A549 (cell line): ENCODE results near the gene OTULIN. TPM values are rescaled to one million over a fixed set of nuclear protein-coding genes. Genes with fewer than 3 reads are reported as not detected.

ENCODE experiments used
- ATAC-seq, 2 experiments: fragments of 200-7000 bp in 1 of 2; fragments of >200 bp in 1 of 2; cut with Nextera tagmentation in 1 of 2; cut with Tn5 transposase in 1 of 2; 3 replicates each; pipeline versions ENCODE4 v1.8.0 to v1.9.1; 2018 to 2020; ENCODE audit warnings: mild to moderate bottlenecking in 1 of 2, moderate library complexity in 1 of 2
- CTCF ChIA-PET: fragments of 300-600 bp; sonication (Branson Sonifier 250); formaldehyde crosslinking; extraction: SDS; loops from one replicate; lab custom pipeline; 2021; ENCODE audit warnings: antibody characterized with exemption, inconsistent platforms; lab: Yijun Ruan, JAX
- POLR2A ChIA-PET: fragments of 350-600 bp; formaldehyde crosslinking; extraction: SDS; loops from one replicate; lab custom pipeline; 2021; ENCODE audit warnings: antibody characterized with exemption, inconsistent platforms; lab: Yijun Ruan, JAX
- DNase-seq, 2 experiments: peaks; one replicate each; pipeline versions ENCODE4 v3.0.0 to v3.0.0-alpha.2; 2011 to 2016; ENCODE audit warnings: low read depth in 1 of 2, low spot score in 1 of 2
- FAIRE-seq: peaks from 2 replicates; lab custom pipeline; 2011; peaks lifted over from hg19 to GRCh38; lab: Jason Lieb, UNC
- H3K27ac ChIP-seq, 2 experiments: fragments of >200 bp; sonication (Bioruptor Twin); formaldehyde crosslinking; 3 replicates each; pipeline ENCODE4 v1.5.1; 2016 to 2017
- H3K4me1 ChIP-seq: fragments of >200 bp; sonication (Bioruptor Twin); formaldehyde crosslinking; 3 replicates; pipeline ENCODE4 v1.6.1; 2016
- H3K4me2 ChIP-seq: fragments of >200 bp; sonication (Bioruptor Twin); formaldehyde crosslinking; 3 replicates; pipeline ENCODE4 v1.6.1; 2016
- H3K4me3 ChIP-seq: fragments of >200 bp; sonication (Bioruptor Twin); formaldehyde crosslinking; 3 replicates; pipeline ENCODE4 v1.5.1; 2016
- H3K9me3 ChIP-seq: fragments of >200 bp; sonication (Bioruptor Twin); formaldehyde crosslinking; 3 replicates; pipeline ENCODE4 v1.6.1; 2016
- CBX2 ChIP-seq: fragments of 200-600 bp; sonication (generic); IDR thresholded peaks from 2 replicates; pipeline ENCODE4 v1.6.1; 2016; ENCODE audit warnings: low read depth, mild to moderate bottlenecking, borderline replicate concordance
- CBX8 ChIP-seq: fragments of 200-600 bp; sonication (generic); IDR thresholded peaks from 2 replicates; pipeline ENCODE4 v1.6.1; 2016
- E2F6 ChIP-seq: IDR thresholded peaks from 2 replicates; pipeline ENCODE4 v1.6.1; 2012; ENCODE audit warnings: low read depth, borderline replicate concordance
- EP300 ChIP-seq, 2 experiments: fragments of >200 bp; sonication (Bioruptor Twin); formaldehyde crosslinking; IDR thresholded peaks; 2 replicates in 1 of 2; 3 replicates in 1 of 2; pipeline ENCODE4 v1.6.1; 2016 to 2017
- ESRRA ChIP-seq: fragments of 150-350 bp; IDR thresholded peaks from 2 replicates; pipeline ENCODE4 v1.6.1; 2014; ENCODE audit warnings: mild to moderate bottlenecking, low read length, borderline replicate concordance
- FOSB ChIP-seq: fragments of 250-450 bp; sonication (Bioruptor Pico); IDR thresholded peaks from 2 replicates; pipeline ENCODE4 v1.5.0; 2020; ENCODE audit warnings: mild to moderate bottlenecking, moderate library complexity
- JUN ChIP-seq, 2 experiments: fragments of >200 bp; sonication (Bioruptor Twin); formaldehyde crosslinking; IDR thresholded peaks; 2 replicates in 1 of 2; 3 replicates in 1 of 2; pipeline ENCODE4 v1.6.1; 2016 to 2017
- NPAS2 ChIP-seq: fragments of 250-450 bp; sonication (Bioruptor Pico); IDR thresholded peaks from 2 replicates; pipeline ENCODE4 v1.8.0; 2022; ENCODE audit warnings: mild to moderate bottlenecking, moderate library complexity, borderline replicate concordance
- RCOR1 ChIP-seq: fragments of 150-350 bp; IDR thresholded peaks from 2 replicates; pipeline ENCODE4 v1.6.1; 2014; ENCODE audit warnings: antibody characterized with exemption, low read length, low read depth
- RFX5 ChIP-seq: fragments of 450-650 bp; IDR thresholded peaks from 2 replicates; pipeline ENCODE4 v1.7.1; 2014; ENCODE audit warnings: antibody characterized with exemption, mild to moderate bottlenecking, moderate library complexity
- USF2 ChIP-seq: fragments of 450-650 bp; IDR thresholded peaks from 2 replicates; pipeline ENCODE4 v1.6.1; 2014; ENCODE audit warnings: antibody characterized with exemption
- ZFP36 ChIP-seq: fragments of 450-650 bp; IDR thresholded peaks from 2 replicates; pipeline ENCODE4 v1.6.1; 2014; ENCODE audit warnings: borderline replicate concordance; ENCODE audit not compliant: partially characterized antibody
- WGBS: methylation state at CpG from one replicate; pipeline ENCODE4 v1.1.6; 2017; ENCODE audit errors: missing lambda C conversion rate; 5-methylcytosine and 5-hydroxymethylcytosine counted together
- polyA plus RNA-seq, 4 experiments: library from polyadenylated mRNA; depleted of rRNA in 3 of 4; stranded (reverse); fragments of >200 nt; fragmentation: RNase III in 1 of 4; extraction: RNeasy Plus Mini Kit Qiagen cat#74134 plus additional on column Dnase treatment in 1 of 4; gene quantifications; 2 replicates in 3 of 4; 3 replicates in 1 of 4; pipeline ENCODE4 v1.2.3, GENCODE V29; 2011 to 2017

OTULIN gene
- polyA plus RNA-seq, 2 of the 4 experiments (the other 2 are of a cell fraction) = 13.5 to 17.8 TPM

GRCh38 chr5:14748180-14748900 lies 83.8 kb downstream of the OTULIN start:
- FAIRE-seq (no peak), ATAC-seq (no peak), DNase-seq (no peak)
- Histone ChIP-seq H3K4me1 (no peaks in the 10 kb centered on the region), H3K4me2 (no peak overlapping the region), H3K27ac (no peak overlapping the region), H3K9me3 (no peaks in the 10 kb centered on the region), H3K4me3 (no peak overlapping the region)
- 89% methylated on average over 12 of the region's 12 CpGs for WGBS
- POLR2A ChIA-PET = no interaction called here
- TF ChIP-seq ESRRA = no peak
- no peak for TF ChIP-seq NPAS2 (CRISPR knock-in tag)
- TF ChIP-seq EP300 (IDR thresholded peaks at IDR 0.05) = no peak
- no peak for TF ChIP-seq RCOR1
- no peak for TF ChIP-seq E2F6
- TF ChIP-seq RFX5 = no peak
- TF ChIP-seq USF2 = no peak
- no peak for TF ChIP-seq JUN (IDR thresholded peaks at IDR 0.05)
- TF ChIP-seq CBX2 = no peak
- TF ChIP-seq FOSB (CRISPR knock-in tag) = no peak
- no peak for TF ChIP-seq CBX8
- no peak for TF ChIP-seq ZFP36
- CTCF ChIA-PET = interaction anchor here (1.4 to 4.3 kb wide), 4 partner anchors 8 to 254 kb away, joined by 3 to 25 read pairs (median 5); no protein-coding TSS in a partner anchor

Other genes with a start within 250 kb of the OTULIN start
- gene OTULINL, start 82.9 kb upstream of the OTULIN start, polyA plus RNA-seq (2011; rRNA removed) = 2.9 and 3.7 TPM in 2 replicates
- gene OTULINL, start 82.9 kb upstream of the OTULIN start, polyA plus RNA-seq (2017; fragmentation: RNase III; extraction: RNeasy Plus Mini Kit Qiagen cat#74134 plus additional on column Dnase treatment) = 2.4 to 3.2 TPM (median 2.9 TPM) in 3 replicates
- gene ANKH, start 207.1 kb downstream of the OTULIN start, polyA plus RNA-seq (2011; rRNA removed) = 17.3 and 18.7 TPM in 2 replicates
- 11.7 to 13.8 TPM (median 13.3 TPM) in 3 replicates for gene ANKH, start 207.1 kb downstream of the OTULIN start, polyA plus RNA-seq (2017; fragmentation: RNase III; extraction: RNeasy Plus Mini Kit Qiagen cat#74134 plus additional on column Dnase treatment)